ENCODE data around the gene PAX9.

Gene PAX9

GRCh38 chr14:36661506-36662257 is at the start of gene PAX9:
Gene PAX9, plus strand, starts transcription at chr14:36661860. Its CDS starts 230 bp downstream, at chr14:36662090.
- FAIRE-seq: no peak
- DNase-seq (ENCODE audit: low spot score): no peak

- FAIRE-seq: no peak
- DNase-seq (ENCODE audit: low spot score): no peak
Observed at GRCh38 chr14:36617824-36618223, 43.8 kb upstream of the PAX9 start.

- DNase-seq (ENCODE audit: low spot score) (no peak), FAIRE-seq (no peak)
Observed at GRCh38 chr14:36618641-36619040, 43.0 kb upstream of the PAX9 start.

- no peak for FAIRE-seq
- DNase-seq (ENCODE audit: low spot score): no peak
Observed at GRCh38 chr14:36619131-36619530, 42.5 kb upstream of the PAX9 start.

- no peak for DNase-seq (ENCODE audit: low spot score)
- no peak for FAIRE-seq
Observed at GRCh38 chr14:36619853-36620252, 41.8 kb upstream of the PAX9 start.

GRCh38 chr14:36625014-36625413 is 36.6 kb upstream of the PAX9 start:
- DNase-seq (ENCODE audit: low spot score) (no peak), FAIRE-seq (no peak)

GRCh38 chr14:36625436-36625835 is 36.2 kb upstream of the PAX9 start:
- FAIRE-seq (no peak), DNase-seq (ENCODE audit: low spot score) (no peak)

- FAIRE-seq (no peak), DNase-seq (ENCODE audit: low spot score) (no peak)
Observed at GRCh38 chr14:36626151-36626550, 35.5 kb upstream of the PAX9 start.

GRCh38 chr14:36627981-36628380 is 33.7 kb upstream of the PAX9 start:
- no peak for DNase-seq (ENCODE audit: low spot score)
- FAIRE-seq: no peak

GRCh38 chr14:36633580-36633979 is 28.1 kb upstream of the PAX9 start:
- FAIRE-seq: no peak
- no peak for DNase-seq (ENCODE audit: low spot score)

GRCh38 chr14:36646664-36647416 is 14.8 kb upstream of the PAX9 start:
- no peak for DNase-seq (ENCODE audit: low spot score)
- FAIRE-seq: no peak

GRCh38 chr14:36647417-36647823 is 14.2 kb upstream of the PAX9 start:
- no peak for FAIRE-seq
- DNase-seq (ENCODE audit: low spot score): no peak

GRCh38 chr14:36647824-36648753 is 13.6 kb upstream of the PAX9 start:
- FAIRE-seq (no peak), DNase-seq (ENCODE audit: low spot score) (no peak)

GRCh38 chr14:36649872-36650650 is 11.6 kb upstream of the PAX9 start:
- DNase-seq (ENCODE audit: low spot score) (no peak), FAIRE-seq (no peak)

- FAIRE-seq (no peak), DNase-seq (ENCODE audit: low spot score) (no peak)
Observed at GRCh38 chr14:36652542-36653201, 9.0 kb upstream of the PAX9 start.

GRCh38 chr14:36653413-36653812 is 8.2 kb upstream of the PAX9 start:
- FAIRE-seq (no peak), DNase-seq (ENCODE audit: low spot score) (no peak)

- DNase-seq (ENCODE audit: low spot score) (no peak), FAIRE-seq (no peak)
Observed at GRCh38 chr14:36653962-36654793, 7.5 kb upstream of the PAX9 start.

- no peak for FAIRE-seq
- no peak for DNase-seq (ENCODE audit: low spot score)
Observed at GRCh38 chr14:36654794-36655381, 6.8 kb upstream of the PAX9 start.

- DNase-seq (ENCODE audit: low spot score) (no peak), FAIRE-seq (no peak)
Observed at GRCh38 chr14:36655571-36655962, 6.1 kb upstream of the PAX9 start.
